OCI-LY3 (cell line): ENCODE data around the gene KCNAB3.

Experiments
- H2AFZ ChIP-seq: fragments of 200-600, 300-600 bp; shearing (Covaris generic); 2 replicates; pipeline ENCODE4 v1.6.0; 2014; ENCODE audit warnings: antibody characterized with exemption, low read depth, low read length
- H3K27ac ChIP-seq: fragments of 200-600, 300-600 bp; sonication (generic); 2 replicates; pipeline ENCODE4 v1.5.1; 2014; ENCODE audit warnings: mild to moderate bottlenecking, low read length, moderate library complexity, mixed read lengths
- H3K27me3 ChIP-seq: fragments of 200-600, 300-600 bp; sonication (generic); 2 replicates; pipeline ENCODE4 v1.6.1; 2014; ENCODE audit warnings: low read depth, low read length, mixed read lengths
- H3K36me3 ChIP-seq: fragments of 200-600, 300-600 bp; sonication (generic); replicated peaks from 2 replicates; pipeline ENCODE3; 2014; ENCODE audit warnings: low read depth, low read length, mixed read lengths
- H3K4me1 ChIP-seq: fragments of 300-600, 200-600 bp; sonication (generic); 2 replicates; pipeline ENCODE4 v1.6.1; 2014; ENCODE audit warnings: low read length, mixed read lengths
- H3K4me2 ChIP-seq: fragments of 200-600, 300-600 bp; sonication (generic); 2 replicates; pipeline ENCODE4 v1.6.1; 2014; ENCODE audit warnings: low read length, mixed read lengths
- H3K4me3 ChIP-seq: fragments of 300-600, 200-600 bp; sonication (generic); 2 replicates; pipeline ENCODE4 v1.5.1; 2014; ENCODE audit warnings: antibody characterized with exemption, mild to moderate bottlenecking, low read length, moderate library complexity
- H3K79me2 ChIP-seq: fragments of 300-600, 200-600 bp; shearing (Covaris generic); 2 replicates; pipeline ENCODE4 v1.6.1; 2014; ENCODE audit warnings: mild to moderate bottlenecking, low read length, mixed read lengths
- H3K9ac ChIP-seq: fragments of 300-600, 200-600 bp; shearing (Covaris generic); 2 replicates; pipeline ENCODE4 v1.6.0; 2014; ENCODE audit warnings: mild to moderate bottlenecking, low read length, moderate library complexity
- H3K9me3 ChIP-seq: fragments of 200-600, 300-600 bp; shearing (Covaris generic); 2 replicates; pipeline ENCODE4 v1.6.1; 2014; ENCODE audit warnings: low read length, mixed read lengths; ENCODE audit not compliant: insufficient read depth
- H4K20me1 ChIP-seq: fragments of 200-600, 300-600 bp; sonication (generic); 2 replicates; pipeline ENCODE4 v1.6.1; 2016; ENCODE audit warnings: low read length, mixed read lengths; ENCODE audit not compliant: insufficient read depth
- CTCF ChIP-seq: fragments of 200-600, 300-600 bp; sonication (generic); IDR thresholded peaks from 2 replicates; pipeline ENCODE4 v1.5.1; 2014; ENCODE audit warnings: antibody characterized with exemption, low read length, low read depth
- EZH2phosphoT487 ChIP-seq: fragments of 200-600 bp; shearing (Covaris generic); IDR thresholded peaks from 2 replicates; pipeline ENCODE4 v1.6.1; 2018; ENCODE audit warnings: antibody characterized with exemption, mixed run types, low read depth

The KCNAB3 gene

GRCh38 chr17:7961421-7961820 lies 31.8 kb upstream of the KCNAB3 start:
- H3K4me1 ChIP-seq, result peaks cover 1% of the 10 kb centered on the region
- H3K4me2 ChIP-seq, result no peak overlapping the region
- no peaks in the 10 kb centered on the region for H3K79me2 ChIP-seq
- H3K4me3 ChIP-seq, result no peak overlapping the region
- TF ChIP-seq CTCF, result no peak
- no peak for TF ChIP-seq EZH2phosphoT487
- H4K20me1 ChIP-seq, result no peaks in the 10 kb centered on the region
- no peak overlapping the region for H2AFZ ChIP-seq
- no peaks in the 10 kb centered on the region for H3K9me3 ChIP-seq
- H3K9ac ChIP-seq, result no peak overlapping the region
- peaks cover 6% of the 10 kb centered on the region; the same call in 1 of the 2 replicates for H3K27me3 ChIP-seq
- H3K36me3 ChIP-seq, result no peaks in the 10 kb centered on the region
- no peak overlapping the region for H3K27ac ChIP-seq

GRCh38 chr17:7959503-7960253 lies 30.0 kb upstream of the KCNAB3 start:
- Histone ChIP-seq H3K36me3 (no peaks in the 10 kb centered on the region), H2AFZ (no peak overlapping the region), H3K9me3 (no peaks in the 10 kb centered on the region), H3K4me3 (no peak overlapping the region), H3K4me1 (peaks cover 8% of the 10 kb centered on the region), H3K79me2 (no peaks in the 10 kb centered on the region), H3K27me3 (peaks cover 6% of the 10 kb centered on the region; the same call in 1 of the 2 replicates), H3K27ac (no peak overlapping the region), H3K4me2 (no peak overlapping the region), H4K20me1 (no peaks in the 10 kb centered on the region), H3K9ac (no peak overlapping the region)
- TF ChIP-seq EZH2phosphoT487, result no peak
- no peak for TF ChIP-seq CTCF

- TF ChIP-seq EZH2phosphoT487, result no peak
- no peak for TF ChIP-seq CTCF
- H3K9me3 ChIP-seq, result no peaks in the 10 kb centered on the region
- H3K4me3 ChIP-seq, result no peak overlapping the region
- H2AFZ ChIP-seq, result no peak overlapping the region
- no peak overlapping the region for H3K4me2 ChIP-seq
- H3K27me3 ChIP-seq, result no peaks in the 10 kb centered on the region; the same call in 1 of the 2 replicates
- no peaks in the 10 kb centered on the region for H3K36me3 ChIP-seq
- H3K9ac ChIP-seq, result no peak overlapping the region
- no peak overlapping the region for H3K27ac ChIP-seq
- H3K79me2 ChIP-seq, result no peaks in the 10 kb centered on the region
- no peaks in the 10 kb centered on the region for H4K20me1 ChIP-seq
- H3K4me1 ChIP-seq, result peaks cover 26% of the 10 kb centered on the region
These were observed 26.7 kb upstream of the KCNAB3 start for GRCh38 chr17:7956228-7956965.
